GM08714 (cell line): ENCODE data around the gene SHMT1.
"Not testable (repeated sequence)": the region's sequence is repeated elsewhere in the genome, so short reads cannot be mapped to it uniquely, and the experiment has no call there.

Experiments
- H3K4me3 ChIP-seq: fragments of 200-500 bp; sonication (Bioruptor generic); 2 replicates; pipeline ENCODE4 v1.5.1; 2014; ENCODE audit warnings: mild to moderate bottlenecking, low read length, inconsistent platforms
- ZNF274 ChIP-seq: IDR thresholded peaks from 2 replicates; pipeline ENCODE4 v1.6.1; 2012; ENCODE audit warnings: mild to moderate bottlenecking, low read depth, low read length

The SHMT1 gene

DNA sequence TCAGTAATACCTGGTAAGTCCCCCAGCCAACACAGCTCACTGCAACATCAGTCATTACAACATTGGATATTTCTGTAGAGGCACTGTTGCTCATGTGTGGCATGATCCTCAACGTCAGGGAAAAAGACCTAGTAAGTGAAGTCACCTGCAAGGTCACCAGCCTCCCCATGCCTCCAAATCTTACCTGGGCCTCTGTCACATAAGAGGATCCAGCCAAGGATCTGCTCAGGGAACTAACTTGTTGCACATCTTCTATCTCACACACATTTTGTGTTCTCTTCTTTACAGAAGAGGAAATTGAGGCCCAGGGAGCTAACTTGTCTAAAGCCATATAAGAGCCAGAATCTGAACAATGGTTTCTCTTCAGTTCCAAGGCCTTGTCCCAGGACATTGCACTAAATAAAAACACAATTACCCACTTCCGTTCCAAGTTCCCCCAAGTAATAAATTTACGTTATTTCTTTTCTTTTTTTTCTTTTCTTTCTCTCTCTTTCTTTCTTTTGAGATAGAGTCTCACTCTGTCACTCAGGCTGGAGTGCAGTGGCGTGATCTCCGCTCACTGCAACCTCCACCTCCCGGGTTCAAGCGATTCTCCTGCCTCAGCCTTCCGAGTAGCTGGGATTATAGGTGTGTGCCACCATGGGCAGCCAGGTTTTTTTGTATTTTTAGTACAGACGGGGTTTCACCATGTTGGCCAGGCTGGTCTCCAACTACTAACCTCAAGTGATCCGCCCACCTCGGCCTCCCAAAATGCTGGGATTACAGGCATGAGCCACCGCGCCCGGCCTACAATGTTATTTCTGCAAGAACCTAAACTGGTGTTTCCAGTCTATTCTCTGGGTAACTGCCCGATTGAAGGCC is 1.3 kb downstream of the SHMT1 start:
- peak overlapping the region; percentile 78; the same call in 1 of the 2 replicates for H3K4me3 ChIP-seq
- TF ChIP-seq ZNF274 = no peak

DNA sequence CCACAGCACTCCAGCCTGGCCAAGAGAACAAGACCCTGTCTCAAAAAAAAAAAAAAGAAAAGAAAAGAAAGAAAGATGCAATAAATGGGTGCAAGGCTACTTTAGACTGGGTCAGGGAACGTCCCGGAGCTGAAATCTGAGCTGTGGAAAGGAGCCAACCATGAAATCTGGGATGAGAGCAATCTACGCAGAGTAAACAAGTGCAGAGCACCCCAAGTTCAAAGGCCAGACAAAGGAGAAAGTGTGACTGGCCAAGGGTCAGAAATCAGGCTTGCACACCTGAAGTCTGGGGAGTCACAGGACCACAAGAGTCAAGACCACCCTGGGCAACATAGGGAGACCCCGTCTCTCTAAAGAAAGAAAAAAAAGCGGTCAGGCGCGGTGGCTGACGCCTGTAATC is 2.8 kb downstream of the SHMT1 start:
- no peak overlapping the region for H3K4me3 ChIP-seq
- no peak for TF ChIP-seq ZNF274

DNA sequence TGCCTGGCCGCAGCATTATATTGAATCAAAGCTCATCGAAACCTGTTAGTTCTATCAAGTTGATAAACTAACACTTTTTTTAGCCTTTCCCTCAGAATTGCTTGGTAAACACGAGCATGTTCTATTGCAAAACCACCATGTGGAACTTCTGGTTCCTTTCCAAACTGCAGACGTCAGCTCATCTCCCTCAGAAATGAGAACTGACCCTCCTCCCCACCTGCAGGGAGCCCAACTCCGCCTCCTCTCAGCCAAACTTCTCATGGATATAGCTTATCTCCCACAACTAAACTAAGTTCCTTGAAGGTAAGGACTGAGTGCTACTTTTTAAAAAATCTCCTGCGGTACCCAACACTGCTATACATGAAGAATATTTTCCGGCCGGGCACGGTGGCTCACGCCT is 6.7 kb downstream of the SHMT1 start:
- no peak for TF ChIP-seq ZNF274
- no peak overlapping the region for H3K4me3 ChIP-seq

DNA sequence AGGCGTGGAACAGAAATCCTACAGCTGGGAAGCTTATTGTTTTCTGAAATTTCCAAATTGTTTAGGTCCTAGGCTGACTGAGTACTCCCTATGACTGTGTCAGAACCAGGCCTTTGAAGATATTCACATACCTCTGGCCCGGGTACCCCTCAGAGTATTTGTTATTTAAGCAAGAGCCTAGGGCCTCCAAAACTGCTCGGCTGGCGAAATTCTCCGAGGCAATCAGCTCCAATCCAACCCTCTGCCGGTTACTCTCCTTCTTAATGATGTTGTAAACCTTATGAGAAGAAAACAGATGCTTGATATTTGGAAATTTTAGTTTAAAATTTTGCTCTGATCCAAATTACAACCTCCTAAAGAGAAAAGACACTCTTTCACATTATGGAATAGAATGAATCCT is 9.8 kb downstream of the SHMT1 start:
- no peak overlapping the region for H3K4me3 ChIP-seq
- TF ChIP-seq ZNF274 = no peak

DNA sequence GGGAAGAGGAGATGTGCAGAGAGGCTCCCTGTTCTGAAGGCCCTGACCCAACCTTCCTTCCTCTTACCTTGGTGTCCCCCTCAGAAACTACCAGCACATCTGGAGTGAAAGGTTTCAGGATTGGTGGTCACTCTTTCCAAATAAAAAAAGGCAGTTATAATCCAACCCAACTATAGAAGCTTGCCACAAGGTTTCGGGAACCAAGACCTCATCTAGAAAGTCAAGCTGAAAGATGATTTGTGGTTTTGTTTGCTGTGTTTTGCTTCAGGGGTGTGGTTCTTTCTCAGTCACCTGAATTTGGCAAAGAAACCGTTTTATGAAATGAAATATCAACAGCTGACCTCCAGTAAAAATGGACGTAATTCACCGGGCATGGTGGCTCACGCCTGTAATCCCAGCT is 19.3 kb downstream of the SHMT1 start:
- H3K4me3 ChIP-seq = no peak overlapping the region

DNA sequence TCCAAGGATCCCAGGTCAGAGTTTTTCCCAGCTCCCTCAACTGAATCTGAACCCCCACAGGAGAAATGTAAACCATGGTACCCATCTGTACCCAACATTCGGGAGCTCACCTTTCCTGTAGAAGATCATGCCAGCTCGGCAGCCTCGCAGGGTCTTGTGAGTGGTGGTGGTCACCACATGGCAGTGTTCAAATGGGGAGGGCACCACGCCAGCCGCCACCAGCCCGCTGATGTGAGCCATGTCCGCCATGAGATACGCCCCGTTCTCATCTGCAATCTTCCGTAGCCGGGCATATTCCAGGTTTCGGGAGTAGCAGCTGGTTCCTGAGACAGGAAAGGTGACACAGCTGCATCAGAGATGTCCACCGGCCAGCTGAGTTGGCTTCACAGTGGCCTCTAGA is 23.4 kb downstream of the SHMT1 start:
- H3K4me3 ChIP-seq = no peak overlapping the region
- TF ChIP-seq ZNF274 = no peak

More for the DNA sequence above, 19.3 kb downstream of the SHMT1 start:
- TF ChIP-seq ZNF274 = no peak

DNA sequence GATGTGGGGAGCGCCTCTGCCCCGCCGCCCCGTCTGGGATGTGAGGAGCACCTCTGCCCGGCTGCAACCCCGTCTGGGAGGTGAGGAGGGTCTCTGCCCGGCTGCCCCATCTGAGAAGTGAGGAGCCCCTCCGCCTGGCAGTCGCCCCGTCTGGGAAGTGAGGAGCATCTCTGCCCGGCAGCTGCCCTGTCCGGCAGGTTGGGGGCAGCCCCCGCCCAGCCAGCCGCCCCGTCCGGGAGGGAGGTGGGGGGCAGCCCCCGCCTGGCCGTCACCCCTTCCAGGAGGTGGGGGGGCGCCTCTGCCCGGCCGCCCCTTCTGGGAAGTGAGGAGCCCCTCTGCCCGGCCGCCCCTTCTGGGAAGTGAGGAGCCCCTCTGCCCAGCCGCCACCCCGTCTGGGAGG is 25.2 kb downstream of the SHMT1 start:
- not testable (repeated sequence) for H3K4me3 ChIP-seq

DNA sequence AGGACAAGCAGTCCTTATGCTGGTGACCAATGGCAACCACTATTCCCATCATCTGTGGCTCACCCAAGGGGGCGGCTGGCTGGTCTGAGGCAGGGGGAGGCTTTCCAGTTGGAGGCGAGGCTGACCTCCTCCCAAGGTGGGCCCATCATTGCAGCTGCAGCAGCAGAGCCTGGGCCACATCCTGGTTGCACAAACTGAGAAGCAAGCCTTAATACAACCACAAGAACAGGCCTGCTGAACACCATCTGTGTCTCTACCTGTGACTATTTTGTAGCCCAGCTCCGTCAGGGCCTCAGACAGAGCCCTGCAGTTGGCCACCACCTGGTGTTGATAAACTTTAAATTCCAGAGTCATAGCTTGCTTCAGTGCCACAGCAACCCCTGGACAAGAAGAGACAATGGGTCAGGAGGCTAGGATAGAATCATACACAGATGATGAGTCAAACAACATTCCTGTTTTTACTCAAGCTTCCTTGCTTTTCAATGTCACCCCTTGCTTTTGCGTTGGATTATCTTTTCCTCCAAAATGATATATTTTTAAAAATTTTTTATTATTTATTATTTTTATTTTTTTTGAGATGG is 30.4 kb downstream of the SHMT1 start:
- no peak for TF ChIP-seq ZNF274
- H3K4me3 ChIP-seq = no peak overlapping the region

DNA sequence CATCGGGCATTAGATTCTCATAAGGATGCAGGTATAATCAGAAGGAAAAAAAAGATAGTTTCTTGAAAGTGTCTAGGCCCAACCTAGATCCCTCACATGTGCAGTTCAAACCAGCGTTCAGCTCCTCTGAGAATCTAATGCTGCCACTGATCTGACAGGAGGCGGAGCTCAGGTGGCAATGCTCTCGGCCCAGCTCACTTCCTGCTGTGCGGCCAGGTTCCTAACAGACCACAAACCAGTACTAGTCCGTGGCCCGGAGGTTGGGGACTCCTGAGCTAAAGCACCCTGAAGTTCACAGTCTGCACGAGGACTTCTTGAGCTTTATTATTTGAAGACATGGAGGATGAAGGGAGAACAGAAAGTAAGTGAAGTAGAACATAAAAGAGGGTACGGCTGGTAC is 31.5 kb downstream of the SHMT1 start:
- no peak overlapping the region for H3K4me3 ChIP-seq
- TF ChIP-seq ZNF274 = no peak

DNA sequence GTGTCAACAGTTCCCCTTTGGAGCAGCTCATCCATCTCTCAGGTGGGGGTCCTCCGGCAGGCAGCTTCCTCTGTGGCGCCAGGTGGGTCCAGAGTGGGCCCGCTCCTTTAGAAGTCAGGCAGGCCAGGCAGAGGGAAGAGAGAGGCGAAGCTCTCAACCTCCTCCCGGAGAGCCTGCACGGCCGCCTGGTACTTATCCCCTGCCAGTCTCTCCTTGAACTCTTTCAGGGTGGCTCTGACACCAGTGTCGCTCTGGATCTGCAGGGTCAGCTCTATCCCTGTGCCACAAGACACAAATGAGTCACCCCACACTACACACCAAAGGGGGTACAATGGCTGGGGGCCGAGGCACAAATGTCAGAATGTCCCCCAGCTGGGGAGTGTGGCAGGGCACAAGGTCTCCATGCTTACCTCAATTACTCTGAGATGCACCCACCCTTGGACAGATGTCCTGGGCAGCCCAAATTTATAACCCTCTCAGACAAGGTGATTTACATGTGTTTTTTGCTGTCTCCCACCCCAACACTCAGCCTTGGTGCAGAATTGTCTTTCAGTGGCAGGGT is 34.6 kb downstream of the SHMT1 start:
- no peak overlapping the region for H3K4me3 ChIP-seq
- TF ChIP-seq ZNF274 = no peak

DNA sequence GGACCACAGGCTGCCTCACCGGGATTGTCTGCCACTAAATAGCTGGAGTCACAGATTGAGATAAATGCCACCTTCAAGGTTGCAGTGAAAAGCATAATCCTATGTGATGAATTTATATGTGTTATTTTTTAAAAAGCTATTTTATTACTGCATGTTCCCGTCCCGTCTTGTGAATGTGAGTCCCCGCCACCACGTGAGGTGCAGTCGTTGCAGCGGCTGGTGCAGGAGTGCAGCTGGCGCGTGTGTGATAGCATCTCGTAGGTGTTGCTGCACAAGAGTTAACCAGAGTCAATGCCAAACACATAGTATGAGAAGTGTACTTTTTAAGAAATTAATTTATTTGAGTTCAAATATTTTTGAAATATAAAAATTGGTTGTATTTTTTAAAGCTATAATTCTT is 35.8 kb downstream of the SHMT1 start:
- H3K4me3 ChIP-seq = no peak overlapping the region
- TF ChIP-seq ZNF274 = no peak

DNA sequence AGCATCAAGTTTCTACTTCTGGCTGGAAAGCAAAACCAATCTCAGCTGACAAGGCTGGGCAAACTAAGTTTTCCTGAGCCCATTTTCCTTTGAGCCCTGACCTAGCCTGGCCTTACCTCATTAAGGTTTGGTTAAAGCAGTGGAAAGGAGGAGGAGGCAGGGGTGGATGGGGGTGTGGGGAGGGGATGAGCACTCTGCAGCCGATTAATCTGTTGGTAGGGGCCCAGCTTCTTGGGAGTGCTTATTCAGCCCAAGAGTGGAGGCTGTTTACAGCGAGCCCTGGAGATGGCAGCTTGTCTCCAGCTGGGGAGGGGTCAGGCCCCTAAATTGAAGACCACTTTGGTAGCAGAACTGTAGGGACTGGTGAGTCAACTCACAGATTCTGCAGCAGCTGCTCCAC is 36.3 kb downstream of the SHMT1 start:
- TF ChIP-seq ZNF274 = no peak
- no peak overlapping the region for H3K4me3 ChIP-seq

DNA sequence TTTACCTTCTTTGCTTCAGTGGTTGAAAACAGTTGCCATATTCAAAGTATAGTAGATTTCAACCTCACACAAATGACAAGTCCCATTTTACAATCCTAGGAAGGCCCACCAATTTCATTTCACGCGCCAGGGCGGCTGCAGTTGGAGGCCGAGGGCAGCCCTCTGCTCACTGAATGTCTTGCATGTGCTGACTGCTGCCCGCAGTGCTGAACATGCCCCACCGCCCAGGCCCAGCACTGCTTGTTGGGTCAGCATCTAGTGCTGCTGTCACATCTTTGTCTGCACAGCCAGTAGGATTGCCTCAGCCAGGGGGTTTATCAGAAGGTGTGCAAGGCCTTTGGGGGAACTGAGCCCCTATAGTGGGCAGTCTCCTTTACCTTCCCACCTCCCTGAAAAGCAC is 36.8 kb downstream of the SHMT1 start:
- H3K4me3 ChIP-seq = no peak overlapping the region
- no peak for TF ChIP-seq ZNF274

DNA sequence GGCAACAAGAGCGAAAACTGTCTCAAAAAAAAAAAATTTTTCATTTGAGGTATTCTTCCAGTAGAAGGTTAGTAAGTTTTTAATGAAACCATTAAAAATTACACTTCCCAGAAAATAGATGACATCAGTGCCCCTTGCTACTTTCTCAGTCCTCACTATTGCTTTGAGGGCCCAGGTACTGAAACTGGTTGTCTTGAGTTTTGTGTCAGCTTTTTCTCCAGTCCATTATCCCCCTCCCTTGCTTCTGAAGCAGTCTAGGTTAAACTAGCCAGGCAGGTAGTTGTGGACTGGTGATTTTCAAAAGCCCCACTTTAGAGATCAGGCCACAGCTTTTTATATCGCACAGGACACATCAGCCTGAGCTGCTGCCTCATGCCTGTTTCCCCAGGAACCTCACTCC is 37.3 kb downstream of the SHMT1 start:
- H3K4me3 ChIP-seq = no peak overlapping the region
- no peak for TF ChIP-seq ZNF274
